Adrenal gland (tissue), 5 donors: ENCODE data around the gene MFF.

Source experiments
- CTCF ChIP-seq, 6 experiments: fragments of 450-650 bp in 4 of 6; fragments of 200-600 bp in 2 of 6; sonication (generic) in 1 of 6; IDR thresholded peaks; 1 replicate in 5 of 6; 2 replicates in 1 of 6; pipeline versions ENCODE4 v1.5.1 to v1.8.0; 2016 to 2021; ENCODE audit warnings: antibody characterized with exemption in 6 of 6, mild to moderate bottlenecking in 2 of 6, moderate library complexity in 1 of 6
- POLR2A ChIP-seq, 2 donors: fragments of 450-650 bp; IDR thresholded peaks; one replicate each; pipeline ENCODE4 v1.6.1; 2017; ENCODE audit warnings: antibody characterized with exemption in 2 of 2, mild to moderate bottlenecking in 2 of 2, moderate library complexity in 1 of 2
- donor health status: DM: no; HTN: no; CAD: no.

DNA sequence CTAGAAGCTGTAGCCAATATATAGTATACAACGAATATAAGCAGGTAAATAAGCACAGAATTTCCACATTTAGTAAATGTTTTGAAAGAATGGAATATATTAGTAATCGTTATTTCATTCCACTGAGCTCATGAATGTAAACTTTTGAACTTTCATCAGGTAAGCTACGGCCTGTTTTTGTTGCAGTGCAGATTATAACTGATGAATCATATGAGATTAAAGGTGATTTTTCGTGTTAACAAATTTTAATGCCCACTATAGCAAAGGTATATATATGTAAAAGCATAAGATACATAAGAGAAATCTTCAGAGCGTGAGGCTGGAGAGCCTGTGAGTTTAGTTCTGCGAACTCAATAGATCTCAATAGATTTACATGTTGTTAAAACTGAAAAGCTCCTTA lies 61.6 kb downstream of the MFF start:
- TF ChIP-seq CTCF (IDR thresholded peaks at IDR 0.05): no peak
- TF ChIP-seq POLR2A (IDR thresholded peaks at IDR 0.05): no peak
